HL-60 (cell line): ENCODE data around the gene ZNF280B.
A peak's percentile ranks its signal among the peaks of the same experiment; 100 is the strongest.

Source experiments
- DNase-seq, 2 experiments: peaks; one replicate each; pipeline ENCODE4 v3.0.0-alpha.2; 2010 to 2020; ENCODE audit warnings: low read depth in 1 of 2, low spot score in 1 of 2
- H3K27ac ChIP-seq: fragments of 250-450 bp; sonication (Bioruptor Pico); replicated peaks from 2 replicates; pipeline ENCODE4 v1.5.1; 2020; ENCODE audit warnings: mild to moderate bottlenecking, moderate library complexity
- H3K27me3 ChIP-seq: fragments of 250-450 bp; sonication (Bioruptor Pico); 2 replicates; pipeline ENCODE4 v1.5.1; 2021; ENCODE audit warnings: mild to moderate bottlenecking, moderate library complexity; ENCODE audit not compliant: insufficient read depth, poor library complexity, severe bottlenecking
- H3K4me3 ChIP-seq: replicated peaks from 2 replicates; pipeline ENCODE4 v1.5.1; 2011; ENCODE audit warnings: mild to moderate bottlenecking, control low read depth, low read length; ENCODE audit not compliant: insufficient read depth
- GABPA ChIP-seq: IDR thresholded peaks from 2 replicates; pipeline ENCODE4 v1.6.1; 2012; ENCODE audit warnings: low read depth
- POLR2AphosphoS5 ChIP-seq: IDR thresholded peaks from 2 replicates; pipeline ENCODE4 v1.6.1; 2012; ENCODE audit warnings: low read depth
- SPI1 ChIP-seq: IDR thresholded peaks from 2 replicates; pipeline ENCODE4 v1.6.1; 2012; ENCODE audit warnings: low read depth, mild to moderate bottlenecking, borderline replicate concordance
- TF ChIP-seq, protein P1 (sequence below): IDR thresholded peaks from one replicate; pipeline ENCODE4 v1.5.1; 2011; ENCODE audit warnings: low read length, control low read depth, inconsistent platforms; ENCODE audit not compliant: insufficient read depth
- TF ChIP-seq, protein P2 (sequence below): IDR thresholded peaks from 2 replicates; pipeline ENCODE4 v1.6.1; 2012; ENCODE audit warnings: low read depth; ENCODE audit not compliant: insufficient replicate concordance

Gene ZNF280B

DNA sequence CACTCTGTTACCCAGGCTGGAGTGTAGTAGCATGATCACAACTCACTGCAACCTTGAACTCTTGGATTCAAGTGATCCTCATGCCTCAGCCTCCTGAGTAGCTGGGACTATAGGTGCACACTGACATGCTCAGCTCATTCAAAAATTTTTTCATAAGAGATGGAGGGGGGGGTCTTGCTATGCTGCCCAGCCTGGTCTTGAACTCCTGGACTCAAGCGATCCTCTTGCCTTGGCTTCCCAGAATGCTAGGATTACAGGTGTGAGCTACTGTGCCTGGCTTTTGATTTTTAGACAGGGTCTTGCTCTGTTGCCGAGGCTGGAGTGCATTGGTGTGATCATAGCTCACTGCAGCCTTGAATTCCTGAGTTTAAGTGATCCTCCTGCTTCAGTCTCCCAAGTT is 36.5 kb upstream of the ZNF280B start:
- Histone ChIP-seq H3K27ac (peak overlapping the region; percentile 58; the same call in 1 of the 2 replicates), H3K27me3 (no peaks in the 10 kb centered on the region), H3K4me3 (no peak overlapping the region)
- DNase-seq, result no peak
- TF ChIP-seq, protein P1, sequence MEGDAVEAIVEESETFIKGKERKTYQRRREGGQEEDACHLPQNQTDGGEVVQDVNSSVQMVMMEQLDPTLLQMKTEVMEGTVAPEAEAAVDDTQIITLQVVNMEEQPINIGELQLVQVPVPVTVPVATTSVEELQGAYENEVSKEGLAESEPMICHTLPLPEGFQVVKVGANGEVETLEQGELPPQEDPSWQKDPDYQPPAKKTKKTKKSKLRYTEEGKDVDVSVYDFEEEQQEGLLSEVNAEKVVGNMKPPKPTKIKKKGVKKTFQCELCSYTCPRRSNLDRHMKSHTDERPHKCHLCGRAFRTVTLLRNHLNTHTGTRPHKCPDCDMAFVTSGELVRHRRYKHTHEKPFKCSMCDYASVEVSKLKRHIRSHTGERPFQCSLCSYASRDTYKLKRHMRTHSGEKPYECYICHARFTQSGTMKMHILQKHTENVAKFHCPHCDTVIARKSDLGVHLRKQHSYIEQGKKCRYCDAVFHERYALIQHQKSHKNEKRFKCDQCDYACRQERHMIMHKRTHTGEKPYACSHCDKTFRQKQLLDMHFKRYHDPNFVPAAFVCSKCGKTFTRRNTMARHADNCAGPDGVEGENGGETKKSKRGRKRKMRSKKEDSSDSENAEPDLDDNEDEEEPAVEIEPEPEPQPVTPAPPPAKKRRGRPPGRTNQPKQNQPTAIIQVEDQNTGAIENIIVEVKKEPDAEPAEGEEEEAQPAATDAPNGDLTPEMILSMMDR, result no peak
- TF ChIP-seq SPI1, result no peak
- TF ChIP-seq POLR2AphosphoS5, result no peak
- TF ChIP-seq GABPA, result no peak
- TF ChIP-seq, protein P2, sequence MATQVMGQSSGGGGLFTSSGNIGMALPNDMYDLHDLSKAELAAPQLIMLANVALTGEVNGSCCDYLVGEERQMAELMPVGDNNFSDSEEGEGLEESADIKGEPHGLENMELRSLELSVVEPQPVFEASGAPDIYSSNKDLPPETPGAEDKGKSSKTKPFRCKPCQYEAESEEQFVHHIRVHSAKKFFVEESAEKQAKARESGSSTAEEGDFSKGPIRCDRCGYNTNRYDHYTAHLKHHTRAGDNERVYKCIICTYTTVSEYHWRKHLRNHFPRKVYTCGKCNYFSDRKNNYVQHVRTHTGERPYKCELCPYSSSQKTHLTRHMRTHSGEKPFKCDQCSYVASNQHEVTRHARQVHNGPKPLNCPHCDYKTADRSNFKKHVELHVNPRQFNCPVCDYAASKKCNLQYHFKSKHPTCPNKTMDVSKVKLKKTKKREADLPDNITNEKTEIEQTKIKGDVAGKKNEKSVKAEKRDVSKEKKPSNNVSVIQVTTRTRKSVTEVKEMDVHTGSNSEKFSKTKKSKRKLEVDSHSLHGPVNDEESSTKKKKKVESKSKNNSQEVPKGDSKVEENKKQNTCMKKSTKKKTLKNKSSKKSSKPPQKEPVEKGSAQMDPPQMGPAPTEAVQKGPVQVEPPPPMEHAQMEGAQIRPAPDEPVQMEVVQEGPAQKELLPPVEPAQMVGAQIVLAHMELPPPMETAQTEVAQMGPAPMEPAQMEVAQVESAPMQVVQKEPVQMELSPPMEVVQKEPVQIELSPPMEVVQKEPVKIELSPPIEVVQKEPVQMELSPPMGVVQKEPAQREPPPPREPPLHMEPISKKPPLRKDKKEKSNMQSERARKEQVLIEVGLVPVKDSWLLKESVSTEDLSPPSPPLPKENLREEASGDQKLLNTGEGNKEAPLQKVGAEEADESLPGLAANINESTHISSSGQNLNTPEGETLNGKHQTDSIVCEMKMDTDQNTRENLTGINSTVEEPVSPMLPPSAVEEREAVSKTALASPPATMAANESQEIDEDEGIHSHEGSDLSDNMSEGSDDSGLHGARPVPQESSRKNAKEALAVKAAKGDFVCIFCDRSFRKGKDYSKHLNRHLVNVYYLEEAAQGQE, result no peak

DNA sequence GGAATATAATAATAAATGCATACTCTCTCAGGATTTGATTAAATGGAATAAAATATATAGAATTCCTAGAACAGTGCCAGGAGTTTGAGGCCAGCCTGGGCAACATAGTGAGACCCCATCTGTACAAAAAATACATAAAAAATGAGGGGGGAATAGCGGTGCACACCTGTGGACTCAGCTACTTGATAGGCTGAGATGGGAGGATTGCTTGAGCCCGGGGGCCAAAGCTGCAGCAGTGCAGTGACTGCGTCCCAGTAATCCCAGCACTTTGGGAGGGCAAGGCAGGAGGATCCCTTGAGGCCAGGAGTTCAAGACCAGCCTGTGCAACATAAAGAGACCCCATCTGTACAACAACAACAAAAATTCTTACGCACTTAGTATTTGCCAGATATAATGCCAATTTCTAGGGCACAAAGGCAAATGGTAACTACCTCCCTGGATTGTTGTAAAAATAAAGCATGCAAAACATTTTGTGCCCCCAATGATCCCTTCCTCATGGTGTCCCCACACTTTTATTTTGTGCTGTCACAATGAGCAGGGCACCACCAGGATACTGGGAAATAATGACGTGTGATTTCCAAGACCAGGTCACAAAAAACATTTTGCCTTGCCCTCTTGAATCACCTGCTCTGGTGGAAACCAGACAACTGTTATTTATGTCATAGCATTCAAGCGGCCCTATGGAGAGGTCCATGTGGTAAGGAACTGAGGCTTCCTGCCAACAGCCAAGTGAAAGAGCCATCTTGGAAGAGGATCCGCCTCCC is 29.9 kb upstream of the ZNF280B start:
- Histone ChIP-seq H3K4me3 (no peak overlapping the region), H3K27me3 (no peaks in the 10 kb centered on the region), H3K27ac (no peak overlapping the region)
- no peak for DNase-seq
- no peak for TF ChIP-seq GABPA
- no peak for TF ChIP-seq POLR2AphosphoS5
- no peak for TF ChIP-seq SPI1
- TF ChIP-seq, protein P2, result no peak
- TF ChIP-seq, protein P1, result no peak

DNA sequence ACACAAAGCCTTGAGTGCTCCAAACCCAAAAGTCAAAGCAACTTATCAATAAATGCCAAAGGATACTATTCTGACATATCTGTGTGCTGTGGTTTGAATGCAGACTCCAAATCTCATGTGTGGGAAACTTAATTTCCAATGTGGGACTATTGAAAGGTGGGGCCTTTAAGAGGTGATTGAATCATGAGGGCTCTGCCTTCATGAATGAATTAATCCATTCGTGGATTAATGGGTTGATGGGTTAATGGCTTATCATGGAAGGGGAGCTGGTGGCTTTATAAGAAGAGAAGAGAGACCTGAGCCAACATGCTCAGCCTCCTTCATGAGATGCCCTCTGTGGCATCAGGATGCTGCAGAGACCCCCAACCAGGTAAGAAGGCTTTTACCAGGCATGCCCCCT is 28.4 kb upstream of the ZNF280B start:
- TF ChIP-seq, protein P1, result no peak
- TF ChIP-seq GABPA (no peak), POLR2AphosphoS5 (no peak), SPI1 (no peak)
- TF ChIP-seq, protein P2, result no peak

More for the DNA sequence above, 28.4 kb upstream of the ZNF280B start:
- Histone ChIP-seq H3K27me3 (no peaks in the 10 kb centered on the region), H3K4me3 (no peak overlapping the region), H3K27ac (no peak overlapping the region)
- no peak for DNase-seq
